NCI-H2196 treated with DMSO at 0.1 percent for 48 hours (cell line): ENCODE results near the gene MIGA1.

ENCODE experiments used
- DNase-seq: peaks from one replicate; lab custom pipeline; 2025; ENCODE audit not compliant: unreplicated experiment; lab: John Stamatoyannopoulos, UW

Gene MIGA1

GRCh38 chr1:77846966-77847365 is 67.5 kb downstream of the MIGA1 start:
- DNase-seq = no peak

- DNase-seq = no peak
These were observed 68.2 kb downstream of the MIGA1 start for GRCh38 chr1:77847621-77848080.

- DNase-seq = no peak
These were observed 70.6 kb downstream of the MIGA1 start for GRCh38 chr1:77850082-77850481.

GRCh38 chr1:77857552-77857951 is 78.1 kb downstream of the MIGA1 start:
- DNase-seq = no peak

- no peak for DNase-seq
These were observed 79.3 kb downstream of the MIGA1 start for GRCh38 chr1:77858725-77859124.

GRCh38 chr1:77859248-77859647 is 79.8 kb downstream of the MIGA1 start:
- DNase-seq = no peak

- DNase-seq = no peak
These were observed 86.8 kb downstream of the MIGA1 start for GRCh38 chr1:77866296-77866695.

- DNase-seq = no peak
These were observed 93.2 kb downstream of the MIGA1 start for GRCh38 chr1:77872645-77873044.

- DNase-seq = no peak
These were observed 94.0 kb downstream of the MIGA1 start for GRCh38 chr1:77873461-77873860.

GRCh38 chr1:77874804-77875445 is 95.5 kb downstream of the MIGA1 start:
- no peak for DNase-seq

GRCh38 chr1:77876884-77877283 is 97.4 kb downstream of the MIGA1 start:
- no peak for DNase-seq

GRCh38 chr1:77881061-77881460 is 101.6 kb downstream of the MIGA1 start:
- no peak for DNase-seq

GRCh38 chr1:77882411-77882810 is 103.0 kb downstream of the MIGA1 start:
- DNase-seq = no peak

GRCh38 chr1:77888081-77888780 is 108.8 kb downstream of the MIGA1 start, which contains the start of gene NEXN:
TSS of gene NEXN (plus strand) at chr1:77888624. CDS start at chr1:77916107, 27,483 bp downstream.
- DNase-seq = no peak

GRCh38 chr1:77888781-77889642 is 109.6 kb downstream of the MIGA1 start:
- no peak for DNase-seq

GRCh38 chr1:77889671-77890070 is 110.2 kb downstream of the MIGA1 start:
- no peak for DNase-seq

GRCh38 chr1:77891200-77891599 is 111.8 kb downstream of the MIGA1 start:
- DNase-seq = no peak

- no peak for DNase-seq
These were observed 120.3 kb downstream of the MIGA1 start for GRCh38 chr1:77899647-77900320.

- DNase-seq = peak; percentile 6
These were observed 121.3 kb downstream of the MIGA1 start for GRCh38 chr1:77900687-77901293.

GRCh38 chr1:77905603-77906002 is 126.2 kb downstream of the MIGA1 start:
- no peak for DNase-seq
